Natural killer cell (primary cell): ENCODE measurements around the gene RPS19BP1. TPM values are rescaled to one million over a fixed set of nuclear protein-coding genes. Genes with fewer than 3 reads are reported as not detected.
A peak's percentile ranks its signal among the peaks of the same experiment; 100 is the strongest.
"Not testable (repeated sequence)": the region's sequence is repeated elsewhere in the genome, so short reads cannot be mapped to it uniquely, and the experiment has no call there.

Experiments
- ATAC-seq, 3 donors: fragments of 150-1000 bp in 2 of 3; fragments of 200-7000 bp in 1 of 3; cut with Tn5 transposase; 1 replicate in 1 of 3; 2 replicates in 2 of 3; pipeline ENCODE4 v1.10.0; 2021; ENCODE audit warnings: mild to moderate bottlenecking in 2 of 3, moderate library complexity in 2 of 3
- DNase-seq, 2 donors: peaks; one replicate each; pipeline versions ENCODE4 v3.0.0 to v3.0.0-alpha.2; 2013 to 2021; ENCODE audit warnings: mixed read lengths in 1 of 2
- H3K27ac ChIP-seq: one replicate; pipeline ENCODE4 v1.5.1; 2013; ENCODE audit warnings: mild to moderate bottlenecking, low read length
- H3K27me3 ChIP-seq: one replicate; pipeline ENCODE4 v1.6.1; 2013; ENCODE audit warnings: low read length; ENCODE audit not compliant: control insufficient read depth, insufficient read depth
- H3K36me3 ChIP-seq: one replicate; pipeline ENCODE4 v1.6.1; 2013; ENCODE audit warnings: low read length; ENCODE audit not compliant: control insufficient read depth, insufficient read depth
- H3K4me1 ChIP-seq: one replicate; pipeline ENCODE4 v1.6.1; 2013; ENCODE audit warnings: low read length; ENCODE audit not compliant: control insufficient read depth, insufficient read depth
- H3K4me3 ChIP-seq: one replicate; pipeline ENCODE4 v1.5.1; 2013; ENCODE audit warnings: low read length
- H3K9me3 ChIP-seq: one replicate; pipeline ENCODE4 v1.6.1; 2013; ENCODE audit warnings: low read length; ENCODE audit not compliant: control insufficient read depth, insufficient read depth
- H3K27ac Mint-ChIP-seq, 2 donors: one replicate each; pipeline ENCODE4 v1.8.0; 2022; ENCODE audit warnings: mild to moderate bottlenecking in 2 of 2, mixed read lengths in 2 of 2, moderate library complexity in 1 of 2
- H3K27me3 Mint-ChIP-seq, 2 donors: one replicate each; pipeline ENCODE4 v1.8.0; 2022; ENCODE audit warnings: low read depth in 2 of 2, mixed read lengths in 2 of 2
- H3K36me3 Mint-ChIP-seq: one replicate; pipeline ENCODE4 v1.8.0; 2022; ENCODE audit warnings: mixed read lengths
- H3K4me1 Mint-ChIP-seq, 2 donors: one replicate each; pipeline ENCODE4 v1.8.0; 2022; ENCODE audit warnings: mixed read lengths in 2 of 2
- H3K4me3 Mint-ChIP-seq: one replicate; pipeline ENCODE4 v1.8.0; 2022; ENCODE audit warnings: mild to moderate bottlenecking, moderate library complexity, mixed read lengths
- H3K9me3 Mint-ChIP-seq, 2 donors: one replicate each; pipeline ENCODE4 v1.8.0; 2022; ENCODE audit warnings: mixed read lengths in 2 of 2
- CTCF ChIP-seq: fragments of 200-600 bp; IDR thresholded peaks from one replicate; pipeline ENCODE4 v1.8.0; 2022; ENCODE audit warnings: antibody characterized with exemption
- WGBS: methylation state at CpG from one replicate; pipeline ENCODE4 v1.1.7; 2013; ENCODE audit warnings: missing lambda C conversion rate; ENCODE audit not compliant: insufficient coverage; 5-methylcytosine and 5-hydroxymethylcytosine counted together
- intact Hi-C: fragments of 100-400 bp; cut with micrococcal nuclease; formaldehyde crosslinking; loops from one replicate; pipeline ENCODE4 v1.14.2; 2022
- total RNA-seq, 4 donors: library from RNA; stranded (reverse); fragments of 120-200 nt in 1 of 4; gene quantifications; one replicate each; pipeline versions ENCODE4 v1.2.3 to v1.2.4, GENCODE V29; 2013 to 2022

The RPS19BP1 gene
- total RNA-seq, 3 donors from 2014 or later (not counting 1 experiment from before 2014, with no cell fraction given), result 56.7 to 66.5 (median 61.3) TPM

GRCh38 chr22:39510529-39511149 lies 21.9 kb downstream of the RPS19BP1 start:
- Mint-ChIP-seq H3K4me1 (peaks cover 8 to 38% of the 10 kb centered on the region in 2 donors), H3K27ac (no peak overlapping the region), H3K27me3 (no peaks in the 10 kb centered on the region), H3K36me3 (peaks cover 2% of the 10 kb centered on the region), H3K9me3 (no peaks in the 10 kb centered on the region), H3K4me3 (no peak overlapping the region)
- Histone ChIP-seq H3K4me3 (no peak overlapping the region), H3K36me3 (peaks cover 83% of the 10 kb centered on the region), H3K27ac (no peak overlapping the region), H3K9me3 (no peaks in the 10 kb centered on the region), H3K27me3 (no peaks in the 10 kb centered on the region), H3K4me1 (no peaks in the 10 kb centered on the region)
- DNase-seq, result no peak
- intact Hi-C loops, result no loop called here
- no peak for TF ChIP-seq CTCF
- 100% methylated on average over 3 of the region's 4 CpGs for WGBS
- no peak for ATAC-seq

GRCh38 chr22:39508393-39508792 lies 24.2 kb downstream of the RPS19BP1 start:
- intact Hi-C loops, result loop anchor here (10.0 kb wide), 1 partner anchor 114 kb away; the partner anchor contains the start of gene TAB1
- Histone ChIP-seq H3K9me3 (no peaks in the 10 kb centered on the region), H3K27me3 (no peaks in the 10 kb centered on the region), H3K27ac (no peak overlapping the region), H3K4me3 (no peak overlapping the region), H3K4me1 (peaks cover 8% of the 10 kb centered on the region), H3K36me3 (peaks cover 80% of the 10 kb centered on the region)
- no peak overlapping the region for H3K4me3 Mint-ChIP-seq
- no peaks in the 10 kb centered on the region for H3K9me3 Mint-ChIP-seq
- H3K27ac Mint-ChIP-seq, result peak overlapping the region in 1 of 2 donors; percentile 8
- H3K27me3 Mint-ChIP-seq, result no peaks in the 10 kb centered on the region
- H3K36me3 Mint-ChIP-seq, result no peaks in the 10 kb centered on the region
- WGBS, result 88% methylated on average over 4 of the region's 4 CpGs
- DNase-seq (no peak), ATAC-seq (no peak)
- TF ChIP-seq CTCF, result no peak
- H3K4me1 Mint-ChIP-seq, result peaks cover 15 to 46% of the 10 kb centered on the region in 2 donors

GRCh38 chr22:39507021-39507420 lies 25.5 kb downstream of the RPS19BP1 start:
- peaks cover 27 to 57% of the 10 kb centered on the region in 2 donors for H3K4me1 Mint-ChIP-seq
- H3K27me3 ChIP-seq, ATAC-seq, H3K27me3 Mint-ChIP-seq, H3K36me3 Mint-ChIP-seq, H3K27ac Mint-ChIP-seq, H3K9me3 ChIP-seq, H3K4me3 Mint-ChIP-seq, H3K27ac ChIP-seq, H3K9me3 Mint-ChIP-seq, H3K4me3 ChIP-seq, DNase-seq: not testable (repeated sequence)
- WGBS, result 98% methylated on average over 10 of the region's 10 CpGs
- H3K4me1 ChIP-seq, result peaks cover 18% of the 10 kb centered on the region
- peaks cover 70% of the 10 kb centered on the region for H3K36me3 ChIP-seq
- intact Hi-C loops, result loop anchor here (10.0 kb wide), 1 partner anchor 112 kb away; the partner anchor contains the start of gene TAB1

GRCh38 chr22:39504071-39504470 lies 28.5 kb downstream of the RPS19BP1 start:
- DNase-seq, result no peak
- H3K9me3 ChIP-seq, result no peaks in the 10 kb centered on the region
- H3K4me1 ChIP-seq, result peaks cover 26% of the 10 kb centered on the region
- Mint-ChIP-seq H3K9me3 (no peaks in the 10 kb centered on the region), H3K4me1 (peaks cover 34 to 59% of the 10 kb centered on the region in 2 donors), H3K27me3 (no peaks in the 10 kb centered on the region), H3K36me3 (no peaks in the 10 kb centered on the region), H3K4me3 (peak overlapping the region; percentile 81), H3K27ac (peak overlapping the region; percentile 90 to 94)
- intact Hi-C loops, result loop anchor here (10.0 kb wide), 1 partner anchor 109 kb away; the partner anchor contains the start of gene TAB1
- H3K27me3 ChIP-seq, result no peaks in the 10 kb centered on the region
- H3K36me3 ChIP-seq, result peaks cover 44% of the 10 kb centered on the region
- ATAC-seq, result no peak
- 95% methylated on average over 16 of the region's 16 CpGs for WGBS
- TF ChIP-seq CTCF, result no peak
- H3K27ac ChIP-seq, result no peak overlapping the region
- no peak overlapping the region for H3K4me3 ChIP-seq
